NCI-H1417 treated with DMSO at 0.1 percent for 48 hours (cell line): ENCODE results near the gene PCDH19.

Experiments used
- DNase-seq: peaks from one replicate; lab custom pipeline; 2025; lab: John Stamatoyannopoulos, UW

The PCDH19 gene

DNA sequence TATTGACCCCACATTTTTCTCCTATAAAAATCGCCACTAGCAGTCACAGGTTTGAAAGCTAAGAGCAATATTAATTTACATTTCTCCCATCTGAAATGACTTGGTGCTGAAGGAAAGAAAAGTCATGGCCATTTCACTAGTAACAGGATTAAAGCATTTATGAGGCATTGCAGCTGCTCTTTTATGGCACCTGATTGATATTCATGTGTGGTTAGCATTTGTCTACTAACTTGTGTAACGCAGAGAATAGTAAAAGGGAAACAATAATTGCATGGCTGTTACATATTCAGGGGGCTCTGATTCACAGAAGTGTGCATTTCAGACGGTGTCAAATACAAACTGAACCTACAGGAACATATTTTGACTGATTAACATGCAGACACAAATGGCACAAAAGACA lies 5.2 kb downstream of the PCDH19 start:
- no peak for DNase-seq

DNA sequence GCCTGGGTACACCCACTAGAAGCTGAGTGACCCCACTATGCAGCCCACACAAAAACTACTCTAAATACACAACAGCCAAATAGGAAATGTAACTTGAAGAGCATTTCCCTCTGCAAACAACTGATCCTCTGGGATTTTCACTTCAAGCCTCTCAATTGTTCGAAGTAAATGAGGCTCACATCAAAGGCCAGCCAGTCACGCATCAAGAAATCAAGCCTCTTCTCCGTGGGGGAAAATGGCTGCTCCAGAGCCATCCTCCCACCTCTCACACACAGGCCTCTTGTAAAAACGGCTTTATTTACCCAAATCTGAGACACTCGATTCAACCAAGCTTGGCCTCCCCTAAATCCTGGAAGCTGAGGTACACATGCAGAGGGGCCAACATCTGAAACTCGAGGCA lies 14.3 kb downstream of the PCDH19 start:
- no peak for DNase-seq

DNA sequence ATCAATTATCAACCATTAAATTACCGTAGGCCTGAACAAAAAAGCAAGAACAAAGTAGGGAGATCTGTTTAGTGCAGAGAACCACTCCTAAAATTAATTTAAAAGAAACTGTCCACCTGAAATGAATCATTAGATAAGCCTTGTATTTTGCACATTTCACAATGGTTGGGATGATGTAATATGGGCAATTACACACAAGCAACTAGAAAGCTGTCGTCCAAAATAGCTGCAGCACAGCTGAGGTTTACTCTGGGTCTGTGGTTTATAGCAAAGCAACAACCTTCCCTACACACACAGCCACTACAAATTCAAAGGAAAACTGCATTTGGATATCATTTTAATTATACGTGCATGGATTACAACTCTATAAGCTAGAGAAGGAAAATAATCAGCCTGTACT lies 28.5 kb downstream of the PCDH19 start:
- no peak for DNase-seq

DNA sequence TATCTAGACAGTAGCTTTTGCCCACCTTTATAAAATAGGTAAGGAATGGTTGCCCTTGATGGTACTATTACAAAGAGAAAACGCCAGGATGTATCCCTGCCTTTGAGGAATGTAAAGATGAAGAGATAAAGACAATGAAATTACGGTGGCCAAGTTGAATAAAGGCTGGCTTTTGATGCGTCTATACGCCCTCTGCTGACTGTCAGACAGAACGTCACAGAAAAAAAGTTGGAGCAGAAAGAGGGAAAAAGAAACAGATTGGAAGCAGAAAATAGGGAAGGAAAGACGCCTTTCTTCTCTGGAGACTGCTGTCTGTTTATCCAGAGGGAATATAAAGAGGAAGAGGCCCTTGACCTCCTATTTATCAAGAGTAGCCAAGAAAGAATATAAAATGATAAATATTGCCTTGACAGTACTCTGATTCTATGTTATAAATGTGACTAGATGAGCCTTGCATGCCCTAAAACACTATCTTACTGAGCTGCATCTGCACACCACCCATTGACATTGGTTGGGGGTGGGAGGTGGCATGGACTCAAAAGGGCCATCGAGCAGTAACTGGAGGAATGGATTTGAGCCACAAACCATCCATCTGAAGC lies 30.6 kb downstream of the PCDH19 start:
- DNase-seq = no peak

DNA sequence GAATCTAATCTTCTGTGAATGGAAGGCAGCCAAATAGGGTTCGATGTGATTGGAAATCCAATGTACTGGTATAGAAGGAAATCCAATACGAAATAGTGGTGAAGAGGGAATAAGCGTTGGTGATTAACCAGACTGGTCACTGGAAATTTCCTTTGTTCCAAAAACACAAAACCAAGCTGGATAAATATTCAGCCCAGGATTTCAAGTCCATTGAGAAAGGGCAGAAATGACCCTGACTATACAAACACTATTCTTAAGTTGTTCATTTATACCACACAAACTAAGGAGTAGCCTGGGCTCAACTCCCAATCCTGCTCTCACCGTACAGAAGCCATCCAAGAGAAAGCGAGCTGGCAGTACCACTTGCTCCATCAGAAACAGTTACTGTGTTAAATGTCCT lies 32.2 kb downstream of the PCDH19 start:
- no peak for DNase-seq

DNA sequence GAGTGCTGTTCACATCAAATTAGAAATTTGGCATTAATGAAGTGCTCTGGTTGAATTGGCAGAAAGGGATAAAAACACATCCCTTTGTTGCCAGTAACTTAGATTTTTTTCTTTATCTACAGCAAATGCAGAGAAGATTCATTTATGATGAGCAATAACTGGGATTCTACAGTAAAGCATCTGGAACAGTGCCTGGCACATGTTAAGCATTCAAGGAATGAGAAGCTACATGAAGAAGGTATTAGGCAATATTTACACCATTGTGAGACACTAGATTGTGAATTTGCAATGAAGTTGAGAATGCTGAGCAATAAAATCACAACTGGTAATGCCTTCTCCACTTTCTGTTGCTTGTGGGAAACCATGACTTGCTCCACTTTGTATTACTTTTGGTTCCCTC lies 33.5 kb downstream of the PCDH19 start:
- DNase-seq = no peak

DNA sequence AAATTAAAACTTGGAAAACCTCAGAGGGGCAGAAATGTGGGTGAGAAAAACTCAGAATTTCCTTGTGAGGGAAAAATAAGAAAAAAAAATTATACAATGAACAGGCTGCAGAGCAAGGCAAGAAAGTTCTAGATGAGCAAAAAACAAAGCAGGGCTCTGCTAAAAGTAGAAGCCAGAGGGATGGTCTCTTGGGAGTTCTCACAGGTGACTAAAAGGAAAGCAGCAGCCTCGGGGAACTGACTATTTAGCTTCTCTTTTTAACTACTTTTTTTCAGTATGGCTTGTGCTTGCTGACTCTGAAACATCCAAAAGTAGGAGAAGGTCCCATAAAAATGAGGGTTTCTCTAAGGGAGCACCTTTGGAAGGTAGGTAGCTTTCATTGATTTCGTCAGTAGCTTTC lies 36.4 kb downstream of the PCDH19 start:
- DNase-seq = no peak

DNA sequence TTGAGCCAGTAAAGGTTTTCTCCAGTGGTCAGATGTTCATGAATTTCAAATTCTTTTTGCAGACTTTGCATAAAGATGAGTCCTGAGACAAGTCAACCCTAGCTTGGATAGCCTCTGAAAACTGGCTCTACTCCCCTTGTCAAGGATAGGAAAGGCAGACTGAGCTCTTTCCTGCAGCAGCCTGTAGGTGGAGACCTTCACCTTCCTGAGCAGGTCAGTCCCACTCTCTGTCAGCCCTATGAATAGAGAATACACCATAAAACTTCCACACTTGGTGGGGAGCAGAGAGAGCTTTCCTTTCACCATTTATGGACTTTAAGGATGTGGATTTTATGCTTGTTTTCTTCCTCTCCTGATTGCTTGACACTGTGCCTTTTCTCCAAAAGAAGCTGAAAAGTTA lies 41.9 kb downstream of the PCDH19 start:
- no peak for DNase-seq

DNA sequence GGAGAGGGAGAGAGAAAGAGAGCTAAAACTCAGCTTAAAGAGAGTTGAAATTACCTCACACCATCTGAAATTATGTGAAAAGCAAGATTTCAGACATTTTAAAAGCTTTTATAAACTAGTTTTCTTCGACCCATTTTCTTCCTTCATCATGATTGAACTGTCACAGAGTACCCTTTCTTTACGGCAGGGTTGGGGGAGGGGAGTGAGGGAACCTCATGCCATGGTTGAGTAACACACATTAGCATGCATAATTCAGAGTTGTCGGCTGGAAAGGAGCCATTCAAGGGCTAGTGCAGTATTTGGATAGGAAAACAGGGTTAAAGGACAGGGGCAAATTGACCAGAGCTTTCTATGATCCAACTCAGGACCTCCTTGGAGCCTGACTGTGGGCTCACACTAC lies 46.2 kb downstream of the PCDH19 start:
- DNase-seq = no peak

DNA sequence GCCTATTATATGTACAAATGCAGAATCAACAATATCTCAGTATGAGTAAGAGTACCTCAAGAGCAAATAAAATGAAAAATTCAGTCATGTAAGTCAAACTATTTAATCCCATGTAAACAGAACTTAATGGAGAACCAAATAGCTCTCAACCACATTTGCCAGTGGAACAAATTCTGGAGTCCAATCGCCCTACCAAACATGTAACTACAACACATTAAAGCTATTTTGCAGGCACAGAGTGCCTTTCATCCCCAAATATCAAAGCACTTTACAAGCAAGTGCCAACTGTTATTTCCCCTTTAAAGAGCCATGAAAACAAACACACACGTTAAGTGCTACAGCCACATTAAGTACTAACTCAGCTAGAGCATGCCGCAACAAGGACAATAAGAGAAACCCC lies 51.3 kb downstream of the PCDH19 start:
- DNase-seq = no peak

DNA sequence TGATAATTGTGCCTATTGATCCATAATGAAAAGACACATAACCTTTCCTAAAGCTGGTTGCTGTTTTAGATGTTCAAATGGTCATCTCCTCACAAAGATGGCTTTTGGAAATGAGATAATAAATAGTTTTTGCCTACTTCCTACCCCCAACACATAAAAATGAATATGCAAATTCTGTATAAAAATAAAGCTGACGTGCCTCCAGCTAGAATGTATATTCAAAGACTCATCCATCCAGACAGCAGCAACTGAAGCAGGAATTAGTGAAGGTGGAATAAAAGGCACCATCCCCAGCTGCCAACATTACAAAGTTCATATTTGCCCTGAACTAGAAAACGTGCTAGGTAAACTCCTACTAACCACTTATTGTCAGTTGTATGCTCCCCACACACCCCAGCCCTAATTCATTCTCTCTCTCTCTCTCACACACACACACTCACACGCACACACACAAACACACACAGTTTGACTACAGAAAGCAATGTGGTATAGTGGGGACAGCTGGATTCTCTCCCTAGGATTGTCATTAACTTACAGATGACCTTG lies 53.6 kb downstream of the PCDH19 start:
- no peak for DNase-seq

DNA sequence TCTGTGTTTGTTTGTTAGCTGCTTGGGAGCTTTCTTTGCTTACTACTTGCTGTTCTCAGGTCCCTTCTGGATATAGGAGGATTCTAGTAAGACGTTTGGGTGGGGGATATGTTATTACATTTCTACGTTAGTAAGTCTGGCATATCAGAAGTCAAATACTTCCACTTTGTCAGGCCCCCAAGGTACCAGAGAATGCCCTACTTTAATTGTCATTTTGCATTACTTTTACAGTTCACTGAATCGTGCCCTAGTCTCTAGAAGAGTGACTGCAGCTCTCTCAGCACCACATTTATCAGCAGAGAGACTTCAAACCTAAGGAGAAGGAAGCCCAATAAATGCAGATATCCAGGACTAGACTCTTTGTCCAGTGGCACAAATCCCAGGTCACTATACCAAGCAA lies 54.4 kb downstream of the PCDH19 start:
- no peak for DNase-seq

DNA sequence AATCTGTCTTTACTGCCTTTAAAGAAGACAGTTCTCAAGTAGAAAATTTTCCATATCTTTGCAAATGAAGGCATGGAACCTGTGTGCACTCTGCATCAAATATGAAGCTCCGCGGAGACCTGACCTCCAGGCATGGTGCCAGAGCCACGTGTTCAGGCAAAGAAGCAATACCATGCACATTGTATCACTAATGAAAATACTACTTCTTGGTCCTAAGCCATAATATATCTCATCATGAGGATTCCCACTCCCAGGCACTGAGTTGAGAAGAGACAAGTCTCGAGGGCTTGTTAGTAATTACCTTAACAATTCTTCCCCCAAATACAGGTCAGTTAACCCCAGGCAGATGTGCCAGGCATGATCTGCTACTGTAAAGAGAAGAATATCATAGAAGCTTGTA lies 56.7 kb downstream of the PCDH19 start:
- DNase-seq = no peak

DNA sequence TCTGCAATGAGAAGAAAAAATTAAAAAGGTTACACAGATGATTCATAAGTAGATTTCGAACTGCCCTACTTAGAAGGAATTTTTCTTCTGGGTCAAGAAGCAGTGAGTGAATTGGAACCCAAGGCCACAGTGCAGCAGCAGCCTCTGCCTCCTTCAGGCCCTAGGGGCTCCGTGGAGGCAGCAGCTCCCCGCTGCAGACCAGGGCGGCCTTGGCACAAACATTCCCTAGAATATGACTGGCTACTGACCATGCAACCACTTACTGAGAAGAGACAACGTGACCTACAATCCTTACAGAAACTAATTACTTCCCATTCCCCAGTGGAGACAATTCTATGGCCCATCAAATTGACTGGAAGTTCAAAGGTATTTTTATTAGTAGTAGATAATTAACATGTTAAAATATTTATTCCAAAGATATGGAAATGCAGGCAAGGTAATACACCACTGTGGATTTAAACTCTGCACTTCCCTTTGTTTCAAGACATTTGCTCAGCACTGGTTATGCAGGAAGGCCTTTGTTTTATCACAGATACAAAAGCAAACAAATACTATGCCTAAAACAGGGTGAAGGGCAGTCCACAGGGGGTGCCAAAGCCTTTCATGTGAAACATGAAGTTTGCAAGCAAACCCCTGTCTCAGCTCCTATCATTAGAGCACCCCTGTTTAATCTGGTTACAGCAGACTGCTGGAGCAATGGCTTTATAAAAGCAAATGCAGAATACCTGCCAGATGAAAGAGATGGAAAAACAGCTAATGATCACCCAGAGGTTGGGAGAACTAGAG lies 59.2 kb downstream of the PCDH19 start:
- no peak for DNase-seq

DNA sequence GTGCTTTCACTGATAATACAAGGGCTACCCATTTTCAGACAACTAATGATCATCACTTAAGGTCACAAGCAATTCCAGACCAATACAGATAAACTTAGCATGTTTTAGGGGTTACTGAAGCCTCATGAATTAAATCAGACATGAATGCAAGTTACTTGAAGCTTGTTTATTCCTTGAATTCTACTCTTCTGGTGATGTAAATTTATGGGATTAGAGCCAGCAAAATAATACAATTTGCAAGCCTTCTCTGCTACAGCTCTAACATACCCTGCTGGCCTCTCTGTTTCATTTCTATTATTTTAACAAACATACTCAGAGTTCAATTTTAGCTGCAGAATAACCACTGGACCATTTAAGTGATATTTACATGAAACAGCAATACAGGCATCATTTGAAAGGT lies 60.7 kb downstream of the PCDH19 start:
- no peak for DNase-seq

DNA sequence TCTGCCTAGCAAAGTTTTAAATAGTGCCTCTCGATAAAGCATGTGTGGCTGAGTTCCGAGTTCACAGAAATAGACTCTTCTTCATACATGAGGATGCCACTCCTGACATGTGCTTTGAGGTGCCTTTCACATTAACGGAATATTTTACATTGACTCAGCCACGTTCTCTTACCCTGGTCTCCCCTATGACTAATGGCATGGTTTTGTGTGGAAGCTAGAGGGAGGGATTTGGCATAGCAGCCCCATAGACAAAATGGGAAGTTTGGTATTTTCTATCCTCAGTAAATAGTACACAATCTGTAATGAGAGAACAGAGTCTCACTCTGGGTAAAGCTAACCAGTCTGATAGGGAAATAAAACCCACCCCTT lies 68.9 kb downstream of the PCDH19 start:
- no peak for DNase-seq

DNA sequence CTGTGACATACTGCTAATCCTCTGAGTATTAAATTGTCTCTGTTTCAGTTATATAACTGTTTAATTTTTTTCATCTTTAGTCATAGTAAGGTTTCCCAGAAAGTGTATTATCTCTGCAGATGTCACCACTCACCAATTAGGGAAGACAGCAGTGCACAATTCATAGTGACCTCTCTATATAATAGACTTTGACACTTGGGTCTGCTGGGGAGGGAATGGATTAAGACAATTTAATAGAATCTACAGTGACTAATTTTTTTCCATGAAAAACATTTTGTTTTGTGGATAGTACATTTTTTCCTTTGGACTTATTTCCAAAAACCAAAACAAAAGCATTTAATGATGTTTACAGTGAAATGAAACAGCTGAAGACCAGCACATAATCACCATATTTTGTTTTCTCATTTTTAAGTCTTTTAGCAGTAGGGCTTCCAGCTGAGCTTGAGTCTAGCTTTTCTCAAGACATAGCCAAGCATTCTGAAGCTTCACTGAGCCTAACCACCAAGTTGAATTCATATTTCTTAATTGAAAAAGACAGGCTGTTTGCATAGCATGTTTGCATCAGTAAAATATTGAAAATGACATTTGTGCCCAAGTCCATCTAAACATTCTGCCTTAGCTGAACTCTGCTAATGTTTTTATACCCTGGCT lies 69.5 kb downstream of the PCDH19 start:
- DNase-seq = no peak

DNA sequence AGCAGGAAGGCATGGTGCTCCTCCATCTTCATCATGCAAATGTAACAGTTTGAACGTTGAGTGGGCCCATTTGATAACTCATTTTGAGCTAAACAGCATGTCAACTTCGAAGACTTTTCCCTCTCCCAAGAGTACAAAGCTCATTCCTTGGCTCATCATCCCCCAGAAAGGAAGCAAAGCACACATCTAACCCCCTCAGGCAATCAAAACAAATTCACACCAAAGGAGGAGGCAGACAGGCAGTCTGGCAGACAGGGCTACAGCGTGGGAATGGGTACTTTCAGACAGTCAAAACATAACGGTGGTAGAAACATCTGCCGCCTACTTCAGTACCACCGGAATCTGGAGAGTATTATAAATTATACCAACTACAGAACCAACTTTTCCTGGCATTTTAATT lies 81.7 kb downstream of the PCDH19 start:
- DNase-seq = no peak

DNA sequence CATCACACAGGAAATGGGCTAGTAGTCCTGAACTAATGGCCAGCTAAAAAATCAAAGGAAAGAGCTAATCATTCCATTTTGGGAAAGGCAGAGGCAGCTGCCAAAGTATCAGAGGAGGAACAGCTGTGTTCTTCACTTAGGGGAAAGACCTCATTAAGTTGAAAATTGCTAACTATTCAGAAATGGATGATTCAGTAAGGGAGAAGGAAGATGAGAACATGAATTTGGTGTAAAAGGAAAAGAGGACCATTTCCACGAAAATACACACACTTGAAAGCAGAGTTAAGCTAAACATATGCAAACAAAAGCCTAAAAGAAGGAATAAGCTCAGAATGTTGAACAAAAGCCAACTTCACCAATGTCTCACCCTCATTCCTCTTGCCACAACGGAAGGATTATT lies 90.4 kb downstream of the PCDH19 start:
- no peak for DNase-seq

DNA sequence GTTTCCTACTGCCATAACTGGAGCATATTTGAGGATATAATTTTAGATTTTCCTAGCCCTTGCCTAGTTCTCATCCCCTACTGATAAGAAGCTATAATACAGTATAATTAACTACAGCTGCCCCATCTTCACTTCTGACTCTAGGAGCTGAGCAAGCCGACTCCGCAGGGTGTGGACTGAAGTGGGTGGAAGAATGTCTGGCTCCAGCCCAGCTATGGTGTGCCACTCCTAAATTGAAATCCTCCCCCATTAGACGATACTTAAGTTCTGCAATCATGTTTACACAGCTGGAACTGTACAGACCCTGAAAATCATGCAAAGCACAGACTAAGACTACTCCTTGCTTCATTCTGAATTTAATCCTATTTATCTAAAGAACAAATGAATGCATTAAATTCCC lies 93.1 kb downstream of the PCDH19 start:
- no peak for DNase-seq

DNA sequence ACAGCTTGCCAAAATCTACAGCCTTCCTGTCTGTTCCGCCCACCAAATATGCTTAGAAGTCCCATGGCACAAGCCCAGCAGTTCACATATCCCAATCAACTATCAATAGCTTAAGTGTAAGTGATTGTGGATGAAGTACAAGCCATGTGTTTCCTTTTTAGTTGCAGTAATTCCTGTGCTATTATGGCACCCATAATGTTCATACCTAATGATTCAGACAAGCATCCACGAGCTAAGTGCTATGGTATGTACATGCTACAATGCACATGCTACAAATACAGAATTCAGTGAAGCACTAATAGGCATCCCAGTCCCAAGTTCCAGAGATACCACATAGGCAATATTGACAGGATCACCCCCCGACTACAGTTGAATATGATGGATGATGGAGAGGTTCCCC lies 94.5 kb downstream of the PCDH19 start:
- no peak for DNase-seq

DNA sequence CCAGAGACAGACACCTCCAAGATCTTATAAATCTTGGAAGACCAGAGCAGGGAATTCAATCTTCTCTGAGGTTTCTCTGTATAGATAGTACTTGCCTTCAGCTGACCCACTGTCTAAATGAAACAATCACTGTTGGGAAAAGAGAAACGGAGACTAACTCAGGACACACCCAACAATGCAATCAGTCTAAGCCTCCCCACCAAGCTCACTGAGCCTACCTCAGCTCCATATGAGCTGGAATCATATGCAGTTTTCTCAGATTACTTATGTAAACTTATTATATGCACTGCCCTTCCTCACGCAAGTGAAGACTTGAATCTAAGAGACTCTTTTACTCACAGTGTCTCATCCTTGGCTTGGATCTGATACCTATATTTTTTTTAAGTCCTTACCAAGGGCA lies 110.5 kb downstream of the PCDH19 start:
- DNase-seq = no peak

DNA sequence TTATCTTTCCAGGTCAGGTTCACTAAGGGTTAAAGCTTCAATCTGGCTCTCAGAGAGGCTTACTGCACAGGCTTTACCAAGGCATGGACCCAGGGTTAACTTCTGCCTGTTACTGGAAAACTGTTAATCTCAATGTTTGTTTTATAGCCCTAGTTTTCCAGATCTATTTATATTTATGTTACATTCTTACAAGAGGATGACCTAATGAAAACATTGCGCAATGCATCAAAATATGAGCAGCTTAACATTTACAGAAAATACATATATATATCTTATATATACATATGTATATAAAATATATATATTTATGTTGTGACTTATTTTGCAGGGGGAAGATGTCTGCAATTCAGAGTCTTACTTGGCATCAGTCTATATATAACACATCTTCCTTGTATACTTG lies 112.3 kb downstream of the PCDH19 start:
- no peak for DNase-seq
